GM12878 (cell line): Measurements from ENCODE around the gene NACAD. TPM values are rescaled to one million over a fixed set of nuclear protein-coding genes. Genes with fewer than 3 reads are reported as not detected.

Experiments
- ATF3 ChIP-seq: IDR thresholded peaks from 2 replicates; pipeline ENCODE4 v1.6.1; 2011; ENCODE audit warnings: low read depth, mild to moderate bottlenecking, low read length, moderate library complexity, borderline replicate concordance; ENCODE audit errors: extremely low read depth
- ATF7 ChIP-seq: fragments of 450-650 bp; IDR thresholded peaks from 2 replicates; pipeline ENCODE4 v1.6.1; 2016; ENCODE audit warnings: low read depth, mild to moderate bottlenecking
- BMI1 ChIP-seq: fragments of 450-650 bp; IDR thresholded peaks from 2 replicates; pipeline ENCODE4 v1.6.1; 2016; ENCODE audit warnings: mild to moderate bottlenecking, moderate library complexity, borderline replicate concordance
- CBFB ChIP-seq: IDR thresholded peaks from 2 replicates; pipeline ENCODE4 v1.6.1; 2016; ENCODE audit warnings: antibody characterized with exemption, low read depth
- CBX5 ChIP-seq: sonication (generic); IDR thresholded peaks from 2 replicates; pipeline ENCODE4 v1.6.1; 2016; ENCODE audit warnings: low read depth, moderate library complexity, mild to moderate bottlenecking, inconsistent platforms
- E2F4 ChIP-seq: IDR thresholded peaks from 2 replicates; pipeline ENCODE4 v1.6.1; 2012; ENCODE audit warnings: low read depth, low read length, improper control_type of control experiment
- E4F1 ChIP-seq: fragments of 450-650 bp; IDR thresholded peaks from 2 replicates; pipeline ENCODE4 v1.6.1; 2018; ENCODE audit warnings: borderline replicate concordance, mild to moderate bottlenecking; ENCODE audit not compliant: partially characterized antibody
- ELK1 ChIP-seq: IDR thresholded peaks from 2 replicates; pipeline ENCODE4 v1.6.1; 2012; ENCODE audit warnings: low read depth, low read length, improper control_type of control experiment
- FOXM1 ChIP-seq: IDR thresholded peaks from 2 replicates; pipeline ENCODE4 v1.6.1; 2012; ENCODE audit warnings: low read depth, mild to moderate bottlenecking, inconsistent platforms, low read length, moderate library complexity
- GATAD2B ChIP-seq: fragments of 450-650 bp; conservative IDR thresholded peaks from 2 replicates; pipeline ENCODE4 v1.6.1; 2017; ENCODE audit warnings: low read depth, mild to moderate bottlenecking, moderate library complexity
- HDAC6 ChIP-seq: fragments of 200-600 bp; sonication (generic); IDR thresholded peaks from one replicate; pipeline ENCODE4 v1.8.0; 2017; ENCODE audit warnings: antibody characterized with exemption; ENCODE audit not compliant: unreplicated experiment
- MEF2A ChIP-seq: IDR thresholded peaks from 2 replicates; pipeline ENCODE4 v1.6.1; 2011; ENCODE audit warnings: low read depth, mild to moderate bottlenecking, low read length, moderate library complexity; ENCODE audit not compliant: insufficient read depth
- MTA2 ChIP-seq: fragments of 450-650 bp; IDR thresholded peaks from 2 replicates; pipeline ENCODE4 v1.6.1; 2016; ENCODE audit warnings: low read depth, mild to moderate bottlenecking, moderate library complexity
- MTA3 ChIP-seq: IDR thresholded peaks from 2 replicates; pipeline ENCODE4 v1.6.1; 2012; ENCODE audit warnings: low read length, inconsistent platforms, borderline replicate concordance
- MYC ChIP-seq: IDR thresholded peaks from 2 replicates; pipeline ENCODE4 v1.6.1; 2011; ENCODE audit warnings: mild to moderate bottlenecking, low read length, moderate library complexity, inconsistent platforms; ENCODE audit not compliant: insufficient read depth, insufficient replicate concordance, insufficient read length, severe bottlenecking
- NFXL1 ChIP-seq: fragments of 450-650 bp; IDR thresholded peaks from 2 replicates; pipeline ENCODE4 v1.6.1; 2017; ENCODE audit warnings: antibody characterized with exemption, mild to moderate bottlenecking, borderline replicate concordance
- POLR2A ChIP-seq: IDR thresholded peaks from 2 replicates; pipeline ENCODE4 v1.6.1; 2011; ENCODE audit warnings: low read depth, mild to moderate bottlenecking, low read length
- RAD21 ChIP-seq: IDR thresholded peaks from 2 replicates; pipeline ENCODE4 v1.6.1; 2011; ENCODE audit warnings: mild to moderate bottlenecking, low read depth, low read length, moderate library complexity; ENCODE audit not compliant: insufficient read depth
- RAD51 ChIP-seq: fragments of 450-650 bp; IDR thresholded peaks from 2 replicates; pipeline ENCODE4 v1.6.1; 2016; ENCODE audit warnings: moderate library complexity, mild to moderate bottlenecking, inconsistent platforms
- RB1 ChIP-seq: fragments of 450-650 bp; formaldehyde crosslinking; IDR thresholded peaks from 2 replicates; pipeline ENCODE4 v1.6.1; 2017; ENCODE audit warnings: mild to moderate bottlenecking, borderline replicate concordance
- RFX5 ChIP-seq: IDR thresholded peaks from 2 replicates; pipeline ENCODE4 v1.6.1; 2011; ENCODE audit warnings: low read depth, low read length, improper control_type of control experiment
- SIX5 ChIP-seq: IDR thresholded peaks from 2 replicates; pipeline ENCODE4 v1.6.1; 2011; ENCODE audit warnings: mild to moderate bottlenecking, low read depth, low read length, moderate library complexity; ENCODE audit not compliant: severe bottlenecking
- TCF3 ChIP-seq: IDR thresholded peaks from 2 replicates; pipeline ENCODE4 v1.6.1; 2012; ENCODE audit warnings: low read depth, mild to moderate bottlenecking, low read length, borderline replicate concordance; ENCODE audit not compliant: insufficient read depth
- USF1 ChIP-seq: IDR thresholded peaks from 2 replicates; pipeline ENCODE4 v1.6.1; 2011; ENCODE audit warnings: borderline replicate concordance, low read depth, mild to moderate bottlenecking, moderate library complexity, mixed read lengths, low read length; ENCODE audit not compliant: insufficient read depth; ENCODE audit errors: extremely low read length
- polyA plus RNA-seq, 11 experiments: library from polyadenylated mRNA; depleted of rRNA in 4 of 11; unstranded in 6 of 11; stranded (reverse) in 5 of 11; fragments of >200 nt; fragmentation: Nextera tagmentation in 4 of 11; fragmentation: Illumina TruSeq in 1 of 11; extraction: Ambion mirVana in 4 of 11; extraction: Trizol in 1 of 11; gene quantifications; 1 replicate in 1 of 11; 2 replicates in 10 of 11; pipeline versions ENCODE4 v1.2.1 to v1.2.3, GENCODE V29; 2011 to 2016; ENCODE audit warnings: inconsistent platforms in 2 of 11, missing spikeins in 2 of 11, low read depth in 1 of 11
- total RNA-seq, 4 experiments: library from RNA; depleted of rRNA in 3 of 4; stranded (reverse); fragments of >200 nt in 3 of 4; fragmentation: Illumina TruSeq in 1 of 4; extraction: Trizol in 1 of 4; gene quantifications; 2 replicates each; pipeline versions ENCODE4 v1.2.1 to v1.2.3, GENCODE V29; 2013 to 2021

Gene NACAD
- total and polyA plus RNA-seq, 10 of the 15 experiments (the other 5 are each of a cell fraction or from before 2014, with no cell fraction given): not detected

GRCh38 chr7:45136106-45137060 lies 47.6 kb upstream of the NACAD start (continued):
- no peak for TF ChIP-seq USF1
- TF ChIP-seq ATF7: 0 out of 2 replicates have a peak, but pooled peaks have one; percentile 18
- TF ChIP-seq E4F1: no peak
- TF ChIP-seq NFXL1: no peak
- TF ChIP-seq MTA3: no peak
- TF ChIP-seq HDAC6: no peak
- no peak for TF ChIP-seq BMI1
- TF ChIP-seq CBFB: peak; percentile 66
- TF ChIP-seq RAD21: peak; percentile 97
- no peak for TF ChIP-seq GATAD2B
- 0 out of 2 replicates have a peak, but pooled peaks have one; percentile 13 for TF ChIP-seq MEF2A
- no peak for TF ChIP-seq ELK1
- TF ChIP-seq POLR2A: no peak
- no peak for TF ChIP-seq RFX5
- no peak for TF ChIP-seq MTA2
- TF ChIP-seq MYC: no peak
- TF ChIP-seq FOXM1: no peak
- TF ChIP-seq SIX5: no peak
- TF ChIP-seq CBX5: no peak
- TF ChIP-seq TCF3: no peak
- 0 out of 2 replicates have a peak, but pooled peaks have one; percentile 54 for TF ChIP-seq RB1
- no peak for TF ChIP-seq E2F4
- TF ChIP-seq RAD51: 0 out of 2 replicates have a peak, but pooled peaks have one; percentile 26
- 0 out of 2 replicates have a peak, but pooled peaks have one; percentile 14 for TF ChIP-seq ATF3
